CD4-positive, alpha-beta T cell (primary cell): ENCODE results near the gene GPD1L. TPM values are rescaled to one million over a fixed set of nuclear protein-coding genes. Genes with fewer than 3 reads are reported as not detected.

Experiments used
- ATAC-seq: fragments of 200-7000 bp; cut with Tn5 transposase; one replicate; pipeline ENCODE4 v1.10.0; 2022; ENCODE audit warnings: mild to moderate bottlenecking; ENCODE audit not compliant: poor library complexity
- CTCF ChIA-PET: fragments of 350-600 bp; sonication (Branson Sonifier 250); formaldehyde crosslinking; loops from one replicate; lab custom pipeline; 2021; ENCODE audit warnings: antibody characterized with exemption, inconsistent platforms; lab: Charles Lee
- POLR2A ChIA-PET: fragments of 350-600 bp; sonication (Branson Sonifier 250); formaldehyde crosslinking; loops from one replicate; lab custom pipeline; 2021; ENCODE audit warnings: antibody characterized with exemption, inconsistent platforms; lab: Charles Lee
- DNase-seq, 14 experiments: peaks; one replicate each; pipeline ENCODE4 v3.0.0-alpha.2; 2013 to 2020; ENCODE audit warnings: mixed read lengths in 2 of 14
- H3K27ac ChIP-seq, 2 donors: one replicate each; pipeline versions ENCODE4 v1.5.1 to v1.7.0; 2013; ENCODE audit warnings: low read length in 2 of 2, low read depth in 1 of 2, mild to moderate bottlenecking in 1 of 2
- H3K27me3 ChIP-seq, 2 experiments: 1 replicate in 1 of 2; 2 replicates in 1 of 2; pipeline versions ENCODE4 v1.6.1 to v1.7.0; 2013; ENCODE audit warnings: low read length in 2 of 2, control low read depth in 1 of 2, mild to moderate bottlenecking in 1 of 2, moderate library complexity in 1 of 2; ENCODE audit not compliant: insufficient read depth in 2 of 2, control insufficient read depth in 1 of 2
- H3K36me3 ChIP-seq: one replicate; pipeline ENCODE4 v1.6.1; 2013; ENCODE audit warnings: low read length, control low read depth; ENCODE audit not compliant: insufficient read depth
- H3K4me1 ChIP-seq: one replicate; pipeline ENCODE4 v1.6.1; 2013; ENCODE audit warnings: low read length, control low read depth; ENCODE audit not compliant: insufficient read depth
- H3K4me3 ChIP-seq: one replicate; pipeline ENCODE4 v1.5.1; 2013; ENCODE audit warnings: mild to moderate bottlenecking, low read length, moderate library complexity
- H3K9me3 ChIP-seq, 2 experiments: 1 replicate in 1 of 2; 2 replicates in 1 of 2; pipeline versions ENCODE4 v1.6.1 to v1.7.0; 2013; ENCODE audit warnings: low read length in 2 of 2, mild to moderate bottlenecking in 2 of 2, control low read depth in 1 of 2, moderate library complexity in 1 of 2; ENCODE audit not compliant: control insufficient read depth in 1 of 2, insufficient read depth in 1 of 2
- H3K27ac Mint-ChIP-seq: one replicate; pipeline ENCODE4 v1.8.0; 2020; ENCODE audit warnings: mixed read lengths
- H3K27me3 Mint-ChIP-seq: one replicate; pipeline ENCODE4 v1.8.0; 2021; ENCODE audit warnings: mixed read lengths
- H3K36me3 Mint-ChIP-seq: one replicate; pipeline ENCODE4 v1.8.0; 2021; ENCODE audit warnings: low read depth, mixed read lengths
- H3K4me1 Mint-ChIP-seq: one replicate; pipeline ENCODE4 v1.8.0; 2021; ENCODE audit warnings: low read depth, mixed read lengths
- H3K4me3 Mint-ChIP-seq: one replicate; pipeline ENCODE4 v1.8.0; 2020; ENCODE audit warnings: mild to moderate bottlenecking, mixed read lengths
- H3K9me3 Mint-ChIP-seq: one replicate; pipeline ENCODE4 v1.8.0; 2020; ENCODE audit warnings: mixed read lengths
- CTCF ChIP-seq: fragments of 200-600 bp; IDR thresholded peaks from one replicate; pipeline ENCODE4 v1.8.0; 2022; ENCODE audit warnings: antibody characterized with exemption, mild to moderate bottlenecking
- intact Hi-C, 2 experiments: fragments of 100-400 bp; cut with DNase I in 1 of 2; cut with micrococcal nuclease in 1 of 2; formaldehyde crosslinking; loops; one replicate each; pipeline versions ENCODE4 v1.15.1 to v1.9.0; 2023 to 2025; cut with DNase I, micrococcal nuclease
- total RNA-seq, 174 experiments: library from RNA in 2 of 174; stranded (reverse) in 2 of 174; gene quantifications; one replicate each; pipeline ENCODE4 v1.2.3 and lab custom pipeline; 2021 to 2026

GPD1L gene
- total RNA-seq, 2 experiments from 2014 or later: 15.3 to 16.0 TPM

DNA sequence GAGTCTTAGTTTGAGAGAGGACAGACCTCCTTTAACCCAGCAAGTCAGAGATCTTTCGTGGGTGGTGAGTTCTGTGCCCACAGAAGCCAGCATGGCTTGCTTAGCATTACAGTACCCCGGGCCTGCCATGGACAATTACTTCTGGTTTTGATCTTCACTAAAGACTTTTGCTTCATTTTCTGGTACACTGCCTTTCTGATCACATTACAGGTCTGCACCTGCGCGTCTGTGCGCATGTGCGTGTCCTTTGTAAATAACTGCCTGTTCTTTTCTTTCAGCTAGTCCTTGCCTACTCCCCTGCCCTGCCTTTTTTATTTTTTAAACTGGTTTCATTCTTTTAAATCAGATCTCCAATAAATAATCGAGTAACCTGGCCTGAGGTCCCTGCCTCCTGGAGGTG, 74.9 kb downstream of the GPD1L start:
- Mint-ChIP-seq H3K4me1 (peaks cover 12% of the 10 kb centered on the region), H3K27ac (no peak overlapping the region), H3K27me3 (no peaks in the 10 kb centered on the region), H3K9me3 (no peaks in the 10 kb centered on the region), H3K4me3 (no peak overlapping the region), H3K36me3 (no peaks in the 10 kb centered on the region)
- Histone ChIP-seq H3K27ac (no peak overlapping the region), H3K9me3 (no peaks in the 10 kb centered on the region), H3K27me3 (peaks cover 0 to 3% of the 10 kb centered on the region in 2 experiments), H3K4me1 (peaks cover 9% of the 10 kb centered on the region), H3K36me3 (no peaks in the 10 kb centered on the region), H3K4me3 (no peak overlapping the region)
- intact Hi-C loops: loop anchor here in 1 of 2 experiments (2.0 kb wide), 1 partner anchor 115 kb away; no protein-coding TSS in a partner anchor
- DNase-seq (no peak), ATAC-seq (no peak)
- TF ChIP-seq CTCF: no peak
- ChIA-PET CTCF (no interaction called here), POLR2A (no interaction called here)

DNA sequence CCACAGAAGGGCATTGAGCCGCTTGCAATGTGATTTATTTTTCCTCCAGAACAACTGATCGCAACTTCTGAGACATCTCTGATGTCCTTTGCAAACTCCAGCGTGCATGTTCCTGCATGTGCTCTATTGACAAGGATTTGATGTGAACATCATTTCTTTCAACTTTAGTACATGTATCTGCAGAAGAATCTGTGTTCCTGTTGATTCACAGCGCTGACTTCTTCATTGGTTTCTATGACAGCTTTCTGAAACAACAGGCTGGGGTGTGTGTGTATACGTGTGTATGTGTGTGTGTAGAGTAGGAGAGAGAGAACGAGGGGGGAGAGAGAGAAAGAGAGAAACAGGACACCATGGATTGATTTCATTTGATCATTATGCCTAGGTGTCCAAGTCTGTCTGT, 75.4 kb downstream of the GPD1L start:
- H3K27ac Mint-ChIP-seq: no peak overlapping the region
- ChIA-PET CTCF (no interaction called here), POLR2A (interaction anchor here (0.6 kb wide), 1 partner anchor 574 kb away, joined by 4 read pairs; no protein-coding TSS in a partner anchor)
- Histone ChIP-seq H3K27ac (no peak overlapping the region), H3K27me3 (peaks cover 0 to 3% of the 10 kb centered on the region in 2 experiments), H3K9me3 (no peaks in the 10 kb centered on the region), H3K4me1 (peaks cover 9% of the 10 kb centered on the region), H3K36me3 (no peaks in the 10 kb centered on the region), H3K4me3 (no peak overlapping the region)
- ATAC-seq (no peak), DNase-seq (no peak)
- no peak overlapping the region for H3K4me3 Mint-ChIP-seq
- intact Hi-C loops: loop anchor here in 1 of 2 experiments (2.0 kb wide), 1 partner anchor 115 kb away; no protein-coding TSS in a partner anchor
- H3K4me1 Mint-ChIP-seq: peaks cover 12% of the 10 kb centered on the region
- H3K9me3 Mint-ChIP-seq: no peaks in the 10 kb centered on the region
- TF ChIP-seq CTCF: no peak
- H3K36me3 Mint-ChIP-seq: no peaks in the 10 kb centered on the region
- H3K27me3 Mint-ChIP-seq: no peaks in the 10 kb centered on the region

- no peak for ATAC-seq
- Histone ChIP-seq H3K27ac (no peak overlapping the region), H3K36me3 (no peaks in the 10 kb centered on the region), H3K9me3 (no peaks in the 10 kb centered on the region), H3K4me1 (no peaks in the 10 kb centered on the region), H3K4me3 (no peak overlapping the region), H3K27me3 (peaks cover 0 to 3% of the 10 kb centered on the region in 2 experiments)
- ChIA-PET CTCF (no interaction called here), POLR2A (no interaction called here)
- no peaks in the 10 kb centered on the region for H3K27me3 Mint-ChIP-seq
- no peak overlapping the region for H3K27ac Mint-ChIP-seq
- no peak overlapping the region for H3K4me3 Mint-ChIP-seq
- no peaks in the 10 kb centered on the region for H3K36me3 Mint-ChIP-seq
- H3K9me3 Mint-ChIP-seq: no peaks in the 10 kb centered on the region
- intact Hi-C loops: no loop called here
- no peak for TF ChIP-seq CTCF
- no peak for DNase-seq
- H3K4me1 Mint-ChIP-seq: no peaks in the 10 kb centered on the region
Observed at GRCh38 chr3:32184187-32184730, 77.8 kb downstream of the GPD1L start.
